Liver (tissue), 2 donors: Measurements from ENCODE around the gene TEKTIP1.

Source experiments
- JUND ChIP-seq, 2 donors: IDR thresholded peaks; 2 replicates each; pipeline ENCODE4 v1.6.1; 2016; ENCODE audit warnings: antibody characterized with exemption in 2 of 2
- YY1 ChIP-seq: IDR thresholded peaks from 2 replicates; pipeline ENCODE4 v1.6.1; 2016; ENCODE audit warnings: antibody characterized with exemption, mild to moderate bottlenecking
- TF ChIP-seq, protein P1 (sequence below): IDR thresholded peaks from 2 replicates; pipeline ENCODE4 v1.6.1; 2016; ENCODE audit warnings: antibody characterized with exemption, mild to moderate bottlenecking
- donor health status: healthy.

DNA sequence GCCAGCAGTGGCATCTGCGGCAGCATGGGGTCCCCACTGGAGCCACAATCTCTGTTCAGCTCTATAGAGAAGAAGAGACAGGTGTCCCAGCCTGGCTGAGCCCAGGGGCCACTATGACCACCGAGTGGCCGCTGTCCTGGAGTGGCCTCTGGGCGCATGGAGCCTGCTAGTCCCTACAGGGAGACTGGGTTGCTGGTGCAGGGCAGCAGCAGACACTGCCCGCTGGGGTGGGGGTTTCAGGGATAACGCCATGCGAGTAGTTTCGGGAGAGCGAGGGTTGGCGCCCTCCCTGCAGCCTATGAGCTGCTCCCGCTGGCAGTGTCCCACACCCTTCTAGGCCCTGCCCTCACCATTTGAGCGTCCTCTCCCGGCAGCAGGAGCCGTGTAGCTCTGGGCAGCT lies 10.9 kb upstream of the TEKTIP1 start:
- TF ChIP-seq, protein P1, sequence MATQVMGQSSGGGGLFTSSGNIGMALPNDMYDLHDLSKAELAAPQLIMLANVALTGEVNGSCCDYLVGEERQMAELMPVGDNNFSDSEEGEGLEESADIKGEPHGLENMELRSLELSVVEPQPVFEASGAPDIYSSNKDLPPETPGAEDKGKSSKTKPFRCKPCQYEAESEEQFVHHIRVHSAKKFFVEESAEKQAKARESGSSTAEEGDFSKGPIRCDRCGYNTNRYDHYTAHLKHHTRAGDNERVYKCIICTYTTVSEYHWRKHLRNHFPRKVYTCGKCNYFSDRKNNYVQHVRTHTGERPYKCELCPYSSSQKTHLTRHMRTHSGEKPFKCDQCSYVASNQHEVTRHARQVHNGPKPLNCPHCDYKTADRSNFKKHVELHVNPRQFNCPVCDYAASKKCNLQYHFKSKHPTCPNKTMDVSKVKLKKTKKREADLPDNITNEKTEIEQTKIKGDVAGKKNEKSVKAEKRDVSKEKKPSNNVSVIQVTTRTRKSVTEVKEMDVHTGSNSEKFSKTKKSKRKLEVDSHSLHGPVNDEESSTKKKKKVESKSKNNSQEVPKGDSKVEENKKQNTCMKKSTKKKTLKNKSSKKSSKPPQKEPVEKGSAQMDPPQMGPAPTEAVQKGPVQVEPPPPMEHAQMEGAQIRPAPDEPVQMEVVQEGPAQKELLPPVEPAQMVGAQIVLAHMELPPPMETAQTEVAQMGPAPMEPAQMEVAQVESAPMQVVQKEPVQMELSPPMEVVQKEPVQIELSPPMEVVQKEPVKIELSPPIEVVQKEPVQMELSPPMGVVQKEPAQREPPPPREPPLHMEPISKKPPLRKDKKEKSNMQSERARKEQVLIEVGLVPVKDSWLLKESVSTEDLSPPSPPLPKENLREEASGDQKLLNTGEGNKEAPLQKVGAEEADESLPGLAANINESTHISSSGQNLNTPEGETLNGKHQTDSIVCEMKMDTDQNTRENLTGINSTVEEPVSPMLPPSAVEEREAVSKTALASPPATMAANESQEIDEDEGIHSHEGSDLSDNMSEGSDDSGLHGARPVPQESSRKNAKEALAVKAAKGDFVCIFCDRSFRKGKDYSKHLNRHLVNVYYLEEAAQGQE = no peak
- TF ChIP-seq JUND (IDR thresholded peaks at IDR 0.05) (no peak), YY1 (no peak)
